GM10266 (cell line): ENCODE data around the gene GCFC2.

Experiments used
- DNase-seq: peaks from one replicate; pipeline ENCODE4 v3.0.0; 2012; ENCODE audit errors: extremely low spot score
- CTCF ChIP-seq: IDR thresholded peaks from 2 replicates; pipeline ENCODE4 v1.5.1; 2012; ENCODE audit warnings: mild to moderate bottlenecking, low read depth; ENCODE audit not compliant: control insufficient read depth, insufficient read depth; ENCODE audit errors: missing control alignments

Gene GCFC2

GRCh38 chr2:75614162-75614651 is 96.5 kb downstream of the GCFC2 start:
- TF ChIP-seq CTCF, result no peak
- DNase-seq, result no peak

GRCh38 chr2:75612862-75613243 is 97.9 kb downstream of the GCFC2 start:
- TF ChIP-seq CTCF, result no peak
- DNase-seq, result no peak
